ENCODE results near the gene GABRA5. TPM values are rescaled to one million over a fixed set of nuclear protein-coding genes. Genes with fewer than 3 reads are reported as not detected.

Gene GABRA5
- total and polyA plus RNA-seq, 2 of the 4 experiments (the other 2 are of a cell fraction), result 4.0 to 7.3 TPM

- WGBS, 2 experiments (ENCODE audit: extremely low coverage in 2 of 2, insufficient read length in 1 of 2), result no CpG with 5 or more reads among the region's 8 CpGs
Measured at GRCh38 chr15:26943866-26944265, 77.0 kb downstream of the GABRA5 start.

More at GRCh38 chr15:26943866-26944265, 77.0 kb downstream of the GABRA5 start:
- Histone ChIP-seq H4K20me1 (ENCODE audit: insufficient read depth, low read length) (no peaks in the 10 kb centered on the region), H3K4me1 (ENCODE audit: control insufficient read depth, insufficient read depth, low read length) (no peaks in the 10 kb centered on the region), H4K91ac (ENCODE audit: insufficient read depth, low read depth, low read length) (no peak overlapping the region), H3K14ac (replicated peaks; ENCODE audit: low read depth, low read length) (no peak overlapping the region), H3K4me2 (ENCODE audit: low read depth, low read length) (no peak overlapping the region), H3K4ac (ENCODE audit: low read depth, low read length) (no peak overlapping the region), H2BK120ac (ENCODE audit: low read depth, low read length) (no peak overlapping the region), H3K9ac (ENCODE audit: low read depth, low read length) (no peak overlapping the region), H3K9me1 (ENCODE audit: insufficient read depth, low read length) (no peaks in the 10 kb centered on the region), H4K5ac (ENCODE audit: low read depth, low read length) (no peak overlapping the region), H4K8ac (ENCODE audit: low read depth in 2 of 2, low read length in 2 of 2) (no peak overlapping the region), H3K56ac (ENCODE audit: extremely low read depth, insufficient read depth, low read length) (no peak overlapping the region), H2BK5ac (ENCODE audit: low read depth, low read length, poor library complexity, severe bottlenecking) (no peak overlapping the region), H3K27ac (ENCODE audit: insufficient read depth, low read length) (no peak overlapping the region), H2AK9ac (replicated peaks; ENCODE audit: low read depth, low read length, poor library complexity) (no peak overlapping the region), H3K79me1 (ENCODE audit: low read depth in 1 of 2, low read length in 2 of 2) (no peaks in the 10 kb centered on the region), H2BK20ac (ENCODE audit: low read depth, low read length) (no peak overlapping the region), H3K36me3 (ENCODE audit: control insufficient read depth, insufficient read depth, low read length) (no peaks in the 10 kb centered on the region), H3K27me3 (ENCODE audit: control insufficient read depth, insufficient read depth, low read length) (no peaks in the 10 kb centered on the region), H2AFZ (replicated peaks; ENCODE audit: low read length, poor library complexity) (no peak overlapping the region), H3K18ac (ENCODE audit: low read depth, low read length) (no peak overlapping the region), H2AK5ac (ENCODE audit: low read depth, low read length) (no peak overlapping the region), H3K23ac (ENCODE audit: low read depth, low read length) (no peak overlapping the region), H3K9me3 (ENCODE audit: control insufficient read depth, insufficient read depth, low read length) (peaks cover 34% of the 10 kb centered on the region), H2BK15ac (ENCODE audit: low read depth, low read length) (no peak overlapping the region), H3K4me3 (ENCODE audit: insufficient read depth, low read depth, low read length) (no peak overlapping the region)
- ATAC-seq (ENCODE audit: low read depth) (no peak), DNase-seq (no peak)
- CTCF ChIA-PET, result no interaction called here
- in situ Hi-C loops (cut with MboI; ENCODE audit: low sequenced_read_pairs), result no loop called here
- POLR2A ChIA-PET (ENCODE audit: unreplicated experiment), result no interaction called here
- dilution Hi-C loops (cut with HindIII; ENCODE audit: low sequenced_read_pairs, unreplicated experiment), result no loop called here
- BruUV-seq (replicated peaks), result no TSS peak
- intact Hi-C loops (cut with micrococcal nuclease), result no loop called here
- TF ChIP-seq RAD21 (IDR thresholded peaks at IDR 0.05; ENCODE audit: low read length), result no peak
- no peak for TF ChIP-seq POLR2A (IDR thresholded peaks at IDR 0.05; ENCODE audit: low read depth, low read length)
- TF ChIP-seq FOS (IDR thresholded peaks at IDR 0.05; ENCODE audit: low read depth, low read length), result no peak
- no peak for TF ChIP-seq CEBPB (IDR thresholded peaks at IDR 0.05; ENCODE audit: low read depth, low read length)
- TF ChIP-seq RFX5 (IDR thresholded peaks at IDR 0.05; ENCODE audit: low read depth, low read length), result no peak
- TF ChIP-seq USF2 (IDR thresholded peaks at IDR 0.05; ENCODE audit: low read depth, low read length), result no peak
- TF ChIP-seq BHLHE40 (IDR thresholded peaks at IDR 0.05; ENCODE audit: low read depth, low read length), result no peak
- no peak for TF ChIP-seq NFE2L2 (IDR thresholded peaks at IDR 0.05; ENCODE audit: low read depth, low read length)
- no peak for TF ChIP-seq MAFK (IDR thresholded peaks at IDR 0.05; ENCODE audit: low read depth, low read length)
- no peak for TF ChIP-seq MXI1 (IDR thresholded peaks at IDR 0.05; ENCODE audit: borderline replicate concordance, low read depth, low read length)
- no peak for TF ChIP-seq CTCF (conservative IDR thresholded peaks at IDR 0.05; ENCODE audit: low read depth, low read length)
- no peak for TF ChIP-seq ELK1 (IDR thresholded peaks at IDR 0.05; ENCODE audit: borderline replicate concordance, low read depth, low read length)
- TF ChIP-seq CHD1 (IDR thresholded peaks at IDR 0.05; ENCODE audit: low read depth, low read length), result no peak
- no peak for TF ChIP-seq RCOR1 (IDR thresholded peaks at IDR 0.05; ENCODE audit: insufficient replicate concordance, low read length)
- TF ChIP-seq SMC3 (IDR thresholded peaks at IDR 0.05; ENCODE audit: low read depth, low read length), result no peak
- TF ChIP-seq MAZ (IDR thresholded peaks at IDR 0.05; ENCODE audit: borderline replicate concordance, low read depth, low read length), result no peak

Measured in IMR-90 (cell line).